Prostate gland (tissue), 2 donors: ENCODE measurements around the gene SPG7. TPM values are rescaled to one million over a fixed set of nuclear protein-coding genes. Genes with fewer than 3 reads are reported as not detected.
"Not testable (repeated sequence)": the region's sequence is repeated elsewhere in the genome, so short reads cannot be mapped to it uniquely, and the experiment has no call there.

ENCODE experiments used
- DNase-seq: peaks from one replicate; pipeline ENCODE4 v3.0.0-alpha.2; 2019; ENCODE audit warnings: low spot score
- H3K27ac ChIP-seq, 2 donors: fragments of 200-600 bp; sonication (generic); 2 replicates each; pipeline ENCODE4 v1.5.1; 2017 to 2019
- H3K27me3 ChIP-seq: fragments of 200-600 bp; sonication (generic); replicated peaks from 2 replicates; pipeline ENCODE4 v1.5.1; 2019; ENCODE audit not compliant: insufficient read depth
- H3K36me3 ChIP-seq, 2 donors: fragments of 200-600 bp; sonication (generic); 1 replicate in 1 of 2; 2 replicates in 1 of 2; pipeline versions ENCODE4 v1.5.1 to v1.8.1; 2017 to 2019
- H3K4me1 ChIP-seq: fragments of 200-600 bp; sonication (generic); replicated peaks from 2 replicates; pipeline ENCODE4 v1.5.1; 2019
- H3K4me3 ChIP-seq, 2 donors: fragments of 200-600 bp; sonication (generic); 2 replicates each; pipeline ENCODE4 v1.5.1; 2017 to 2019
- H3K9me3 ChIP-seq: fragments of 200-600 bp; sonication (generic); 2 replicates; pipeline ENCODE4 v1.5.1; 2017
- POLR2A ChIP-seq: fragments of 450-650 bp; IDR thresholded peaks from one replicate; pipeline ENCODE4 v1.6.1; 2016; ENCODE audit warnings: antibody characterized with exemption, mild to moderate bottlenecking
- POLR2AphosphoS5 ChIP-seq: sonication (generic); formaldehyde crosslinking; IDR thresholded peaks from one replicate; pipeline ENCODE4 v1.6.1; 2017; ENCODE audit warnings: antibody characterized with exemption
- WGBS: methylation state at CpG from one replicate; pipeline ENCODE4 v1.1.5; 2018; 5-methylcytosine and 5-hydroxymethylcytosine counted together
- intact Hi-C: fragments of 100-400 bp; cut with DNase I; formaldehyde crosslinking; loops from one replicate; pipeline ENCODE4 v1.14.2; 2022
- total RNA-seq, 2 donors: library from RNA; depleted of rRNA; stranded (reverse); fragments of >200 nt; gene quantifications; one replicate each; pipeline ENCODE4 v1.1.0, GENCODE V29; 2016
- TF ChIP-seq, protein P1 (sequence below), 4 experiments: fragments of 200-600 bp in 2 of 4; fragments of 450-650 bp in 2 of 4; sonication (generic) in 2 of 4; IDR thresholded peaks; 1 replicate in 3 of 4; 2 replicates in 1 of 4; pipeline ENCODE4 v1.5.1; 2016 to 2019; ENCODE audit warnings: antibody characterized with exemption in 4 of 4, mild to moderate bottlenecking in 2 of 4, moderate library complexity in 2 of 4

SPG7 gene
- total RNA-seq, 2 donors from 2014 or later: 128 to 165 TPM

GRCh38 chr16:89583895-89584644 is 75.9 kb downstream of the SPG7 start:
- TF ChIP-seq, protein P1, sequence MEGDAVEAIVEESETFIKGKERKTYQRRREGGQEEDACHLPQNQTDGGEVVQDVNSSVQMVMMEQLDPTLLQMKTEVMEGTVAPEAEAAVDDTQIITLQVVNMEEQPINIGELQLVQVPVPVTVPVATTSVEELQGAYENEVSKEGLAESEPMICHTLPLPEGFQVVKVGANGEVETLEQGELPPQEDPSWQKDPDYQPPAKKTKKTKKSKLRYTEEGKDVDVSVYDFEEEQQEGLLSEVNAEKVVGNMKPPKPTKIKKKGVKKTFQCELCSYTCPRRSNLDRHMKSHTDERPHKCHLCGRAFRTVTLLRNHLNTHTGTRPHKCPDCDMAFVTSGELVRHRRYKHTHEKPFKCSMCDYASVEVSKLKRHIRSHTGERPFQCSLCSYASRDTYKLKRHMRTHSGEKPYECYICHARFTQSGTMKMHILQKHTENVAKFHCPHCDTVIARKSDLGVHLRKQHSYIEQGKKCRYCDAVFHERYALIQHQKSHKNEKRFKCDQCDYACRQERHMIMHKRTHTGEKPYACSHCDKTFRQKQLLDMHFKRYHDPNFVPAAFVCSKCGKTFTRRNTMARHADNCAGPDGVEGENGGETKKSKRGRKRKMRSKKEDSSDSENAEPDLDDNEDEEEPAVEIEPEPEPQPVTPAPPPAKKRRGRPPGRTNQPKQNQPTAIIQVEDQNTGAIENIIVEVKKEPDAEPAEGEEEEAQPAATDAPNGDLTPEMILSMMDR (IDR thresholded peaks at IDR 0.05): no peak
- no peak for TF ChIP-seq POLR2A
- TF ChIP-seq POLR2AphosphoS5: no peak
- Histone ChIP-seq H3K4me3 (no peak overlapping the region), H3K36me3 (no peaks in the 10 kb centered on the region), H3K9me3 (no peaks in the 10 kb centered on the region), H3K27me3 (no peaks in the 10 kb centered on the region), H3K27ac (no peak overlapping the region), H3K4me1 (peaks cover 9% of the 10 kb centered on the region)
- 88% methylated on average over 39 of the region's 49 CpGs for WGBS
- intact Hi-C loops: no loop called here
- DNase-seq: no peak

DNA sequence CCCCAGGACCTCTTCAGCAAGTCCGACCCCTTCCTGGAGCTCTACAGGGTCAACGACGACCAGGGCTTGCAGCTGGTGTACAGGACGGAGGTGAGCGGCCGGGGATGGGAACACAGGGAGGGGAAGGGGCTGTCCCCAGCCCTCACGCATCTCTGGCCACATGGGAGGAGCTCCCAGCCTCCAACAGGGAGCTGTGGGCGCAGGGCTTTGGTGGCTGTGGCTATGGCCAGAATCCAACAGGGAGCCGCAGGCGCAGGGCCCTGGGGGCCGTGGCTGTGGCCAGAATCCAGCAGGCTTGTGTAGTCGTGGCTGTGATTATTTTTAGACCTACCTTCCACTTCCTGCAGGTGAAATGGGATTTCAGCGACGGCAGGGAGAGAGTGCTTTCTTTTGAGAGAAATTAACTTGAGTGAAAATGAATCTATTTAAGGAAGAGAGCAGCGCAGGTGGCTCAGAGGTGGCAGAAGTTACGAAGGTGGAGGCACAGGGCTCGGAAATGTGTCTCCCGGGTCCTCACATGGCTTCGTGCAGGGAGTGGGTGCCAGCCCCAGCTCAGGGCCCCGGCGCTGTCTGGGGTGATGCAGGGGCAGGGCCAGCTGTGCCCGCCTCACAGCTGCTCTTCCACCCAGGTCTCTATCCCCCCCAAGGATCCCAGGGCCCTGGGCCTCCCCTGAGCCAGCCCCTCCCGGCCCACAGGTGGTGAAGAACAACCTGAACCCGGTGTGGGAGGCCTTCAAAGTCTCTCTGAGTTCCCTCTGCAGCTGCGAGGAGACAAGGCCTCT is 76.8 kb downstream of the SPG7 start:
- Histone ChIP-seq H3K27ac (no peak overlapping the region), H3K36me3 (no peaks in the 10 kb centered on the region), H3K4me1 (peaks cover 9% of the 10 kb centered on the region), H3K27me3 (no peaks in the 10 kb centered on the region), H3K4me3 (no peak overlapping the region), H3K9me3 (no peaks in the 10 kb centered on the region)
- no peak for DNase-seq
- WGBS: 65% methylated on average over 23 of the region's 25 CpGs
- TF ChIP-seq, protein P1 (IDR thresholded peaks at IDR 0.05): no peak
- no peak for TF ChIP-seq POLR2AphosphoS5
- no peak for TF ChIP-seq POLR2A
- intact Hi-C loops: no loop called here

DNA sequence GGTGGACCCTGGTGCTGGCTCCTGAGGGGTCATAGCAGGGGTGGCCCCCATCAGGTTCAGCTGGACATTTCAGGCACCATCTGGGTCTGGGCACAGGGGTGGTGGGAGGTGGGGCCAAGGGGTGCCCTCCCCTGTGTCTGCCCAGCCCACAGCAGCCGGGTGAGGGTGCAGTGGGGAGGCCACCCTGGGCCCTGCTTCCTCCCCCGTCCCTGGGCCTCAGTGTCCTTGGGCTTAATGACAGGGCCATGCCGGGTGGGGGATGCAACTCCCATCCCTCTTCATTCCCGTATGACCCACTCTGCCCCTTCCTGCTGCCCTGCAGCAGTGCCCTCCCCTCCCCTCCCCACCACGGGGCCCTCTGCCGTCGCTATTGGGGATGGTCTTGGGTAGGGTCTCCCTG is 78.0 kb downstream of the SPG7 start:
- peaks cover 9% of the 10 kb centered on the region for H3K4me1 ChIP-seq
- H3K4me3 ChIP-seq: no peak overlapping the region
- H3K36me3 ChIP-seq: no peaks in the 10 kb centered on the region
- no peaks in the 10 kb centered on the region for H3K27me3 ChIP-seq
- WGBS: 80% methylated on average over 7 of the region's 7 CpGs
- H3K9me3 ChIP-seq: no peaks in the 10 kb centered on the region
- intact Hi-C loops: no loop called here
- no peak overlapping the region for H3K27ac ChIP-seq
- no peak for TF ChIP-seq POLR2A
- TF ChIP-seq, protein P1 (IDR thresholded peaks at IDR 0.05): no peak
- no peak for DNase-seq

- 80% methylated on average over 9 of the region's 25 CpGs for WGBS
- Histone ChIP-seq H3K36me3 (no peaks in the 10 kb centered on the region), H3K9me3 (no peaks in the 10 kb centered on the region), H3K4me1 (peaks cover 9% of the 10 kb centered on the region), H3K27ac (no peak overlapping the region), H3K4me3 (no peak overlapping the region), H3K27me3 (no peaks in the 10 kb centered on the region)
- intact Hi-C loops: no loop called here
- no peak for DNase-seq
- no peak for TF ChIP-seq POLR2AphosphoS5
- no peak for TF ChIP-seq POLR2A
- TF ChIP-seq, protein P1 (IDR thresholded peaks at IDR 0.05): no peak
These were observed 78.7 kb downstream of the SPG7 start for GRCh38 chr16:89586853-89587252.

DNA sequence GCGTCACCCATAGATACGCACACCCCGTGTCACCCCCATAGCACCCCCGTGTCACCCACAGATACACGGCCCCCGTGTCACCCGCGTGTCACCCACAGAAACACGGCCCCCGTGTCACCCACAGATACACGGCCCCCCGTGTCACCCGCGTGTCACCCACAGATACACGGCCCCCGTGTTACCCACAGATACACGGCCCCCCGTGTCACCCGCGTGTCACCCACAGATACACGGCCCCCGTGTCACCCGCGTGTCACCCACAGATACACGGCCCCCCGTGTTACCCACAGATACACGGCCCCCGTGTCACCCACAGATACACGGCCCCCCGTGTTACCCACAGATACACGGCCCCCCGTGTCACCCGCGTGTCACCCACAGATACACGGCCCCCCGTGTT is 79.5 kb downstream of the SPG7 start:
- DNase-seq, H3K4me3 ChIP-seq, H3K27me3 ChIP-seq, H3K9me3 ChIP-seq, intact Hi-C loops, H3K36me3 ChIP-seq, H3K4me1 ChIP-seq, H3K27ac ChIP-seq: not testable (repeated sequence)
- over 99% methylated on average over 10 of the region's 36 CpGs for WGBS
